Astrocyte (in vitro differentiated cells and primary cell): Measurements from ENCODE around the gene WNT9A. TPM values are rescaled to one million over a fixed set of nuclear protein-coding genes. Genes with fewer than 3 reads are reported as not detected.

Experiments used
- DNase-seq: peaks from one replicate; pipeline ENCODE4 v3.0.0-alpha.2; 2010; ENCODE audit warnings: low read depth
- FAIRE-seq: peaks from 2 replicates; lab custom pipeline; 2011; peaks lifted over from hg19 to GRCh38; lab: Jason Lieb, UNC
- H2AFZ ChIP-seq: 2 replicates; pipeline ENCODE4 v1.6.0; 2012; ENCODE audit warnings: low read depth, low read length, inconsistent platforms
- H3K27ac ChIP-seq: 2 replicates; pipeline ENCODE4 v1.5.1; 2011; ENCODE audit warnings: low read depth, low read length, inconsistent platforms
- H3K27me3 ChIP-seq: 2 replicates; pipeline ENCODE4 v1.6.0; 2011; ENCODE audit warnings: low read length, inconsistent platforms; ENCODE audit not compliant: insufficient read depth
- H3K36me3 ChIP-seq: 2 replicates; pipeline ENCODE4 v1.5.1; 2011; ENCODE audit warnings: low read length, inconsistent platforms; ENCODE audit not compliant: insufficient read depth
- H3K4me1 ChIP-seq: 2 replicates; pipeline ENCODE4 v1.5.1; 2011; ENCODE audit warnings: low read length, inconsistent platforms; ENCODE audit not compliant: insufficient read depth
- H3K4me2 ChIP-seq: 2 replicates; pipeline ENCODE4 v1.6.0; 2012; ENCODE audit warnings: low read length, inconsistent platforms
- H3K4me3 ChIP-seq: 2 replicates; pipeline ENCODE4 v1.5.1; 2011; ENCODE audit warnings: low read depth, mild to moderate bottlenecking, low read length, inconsistent platforms; ENCODE audit not compliant: insufficient read depth
- H3K79me2 ChIP-seq: 2 replicates; pipeline ENCODE4 v1.6.0; 2012; ENCODE audit warnings: mild to moderate bottlenecking, low read length, inconsistent platforms; ENCODE audit not compliant: insufficient read depth
- H3K9ac ChIP-seq: 2 replicates; pipeline ENCODE4 v1.6.0; 2012; ENCODE audit warnings: mild to moderate bottlenecking, low read length, inconsistent platforms
- H3K9me3 ChIP-seq: 2 replicates; pipeline ENCODE4 v1.5.1; 2012; ENCODE audit warnings: low read depth, mild to moderate bottlenecking, low read length, inconsistent platforms; ENCODE audit not compliant: insufficient read depth
- H4K20me1 ChIP-seq: 2 replicates; pipeline ENCODE4 v1.6.0; 2012; ENCODE audit warnings: low read length, inconsistent platforms; ENCODE audit not compliant: insufficient read depth
- H3K27ac Mint-ChIP-seq: one replicate; pipeline ENCODE4 v1.8.0; 2021; ENCODE audit warnings: mild to moderate bottlenecking, mixed read lengths; ENCODE audit not compliant: unreplicated experiment
- H3K27me3 Mint-ChIP-seq: one replicate; pipeline ENCODE4 v1.8.0; 2021; ENCODE audit warnings: low read depth, mixed read lengths; ENCODE audit not compliant: unreplicated experiment
- H3K36me3 Mint-ChIP-seq: one replicate; pipeline ENCODE4 v1.8.0; 2021; ENCODE audit warnings: low read depth, mixed read lengths; ENCODE audit not compliant: unreplicated experiment
- H3K4me1 Mint-ChIP-seq: one replicate; pipeline ENCODE4 v1.8.0; 2021; ENCODE audit warnings: low read depth, mixed read lengths; ENCODE audit not compliant: unreplicated experiment
- H3K4me3 Mint-ChIP-seq: one replicate; pipeline ENCODE4 v1.8.0; 2021; ENCODE audit warnings: mild to moderate bottlenecking, moderate library complexity, mixed read lengths; ENCODE audit not compliant: unreplicated experiment
- H3K9me3 Mint-ChIP-seq: one replicate; pipeline ENCODE4 v1.8.0; 2021; ENCODE audit warnings: mild to moderate bottlenecking, mixed read lengths; ENCODE audit not compliant: unreplicated experiment
- CTCF ChIP-seq: IDR thresholded peaks from 2 replicates; pipeline ENCODE4 v1.5.1; 2011; ENCODE audit warnings: low read depth, mild to moderate bottlenecking, inconsistent platforms, low read length, moderate library complexity; ENCODE audit not compliant: insufficient read depth
- EZH2 ChIP-seq: IDR thresholded peaks from 2 replicates; pipeline ENCODE4 v1.6.1; 2012; ENCODE audit warnings: mild to moderate bottlenecking, low read length, inconsistent platforms; ENCODE audit not compliant: insufficient read depth
- total RNA-seq: library from RNA; stranded (reverse); gene quantifications from 2 replicates; pipeline ENCODE4 v1.2.1, GENCODE V29; 2021

WNT9A gene
- total RNA-seq, 1 donor from 2014 or later = 4.1 TPM

- H3K4me3 Mint-ChIP-seq = no peak overlapping the region
- no peak overlapping the region for H3K4me2 ChIP-seq
- no peak for DNase-seq
Measured at GRCh38 chr1:227929751-227930472, 17.8 kb downstream of the WNT9A start.

GRCh38 chr1:227928811-227929375, 18.8 kb downstream of the WNT9A start:
- Mint-ChIP-seq H3K9me3 (no peaks in the 10 kb centered on the region), H3K27me3 (peaks cover 2% of the 10 kb centered on the region)

More at GRCh38 chr1:227929751-227930472, 17.8 kb downstream of the WNT9A start:
- Mint-ChIP-seq H3K27me3 (peaks cover 2% of the 10 kb centered on the region), H3K27ac (no peak overlapping the region), H3K4me1 (peaks cover 3% of the 10 kb centered on the region), H3K36me3 (no peaks in the 10 kb centered on the region), H3K9me3 (peaks cover 6% of the 10 kb centered on the region)
- Histone ChIP-seq H3K9me3 (peaks cover 11% of the 10 kb centered on the region), H3K79me2 (no peaks in the 10 kb centered on the region), H3K27me3 (no peaks in the 10 kb centered on the region), H3K4me3 (no peak overlapping the region), H3K36me3 (no peaks in the 10 kb centered on the region), H2AFZ (no peak overlapping the region), H4K20me1 (peaks cover 4% of the 10 kb centered on the region), H3K4me1 (no peaks in the 10 kb centered on the region), H3K9ac (no peak overlapping the region), H3K27ac (no peak overlapping the region)
- FAIRE-seq = no peak
- TF ChIP-seq EZH2 = no peak
- TF ChIP-seq CTCF = no peak

More at GRCh38 chr1:227928811-227929375, 18.8 kb downstream of the WNT9A start:
- no peak overlapping the region for H3K4me2 ChIP-seq
- no peak overlapping the region for H2AFZ ChIP-seq
- DNase-seq = no peak
- TF ChIP-seq EZH2 (no peak), CTCF (no peak)
- no peaks in the 10 kb centered on the region for H3K79me2 ChIP-seq
- Mint-ChIP-seq H3K27ac (no peak overlapping the region), H3K4me3 (no peak overlapping the region), H3K36me3 (no peaks in the 10 kb centered on the region), H3K4me1 (no peaks in the 10 kb centered on the region)
- H3K4me3 ChIP-seq = no peak overlapping the region
- H3K9ac ChIP-seq = no peak overlapping the region
- no peaks in the 10 kb centered on the region for H3K4me1 ChIP-seq
- no peaks in the 10 kb centered on the region for H3K27me3 ChIP-seq
- no peaks in the 10 kb centered on the region for H3K36me3 ChIP-seq
- H3K27ac ChIP-seq = no peak overlapping the region
- FAIRE-seq = no peak
- H4K20me1 ChIP-seq = no peaks in the 10 kb centered on the region
- peaks cover 5% of the 10 kb centered on the region for H3K9me3 ChIP-seq
